NOMO-1 (cell line): Measurements from ENCODE around the gene SFMBT1.
"Not testable (repeated sequence)": the region's sequence is repeated elsewhere in the genome, so short reads cannot be mapped to it uniquely, and the experiment has no call there.

Experiments used
- DNase-seq, 2 experiments: peaks; one replicate each; lab custom pipeline; 2025; ENCODE audit not compliant: unreplicated experiment in 2 of 2; lab: John Stamatoyannopoulos, UW

SFMBT1 gene

DNA sequence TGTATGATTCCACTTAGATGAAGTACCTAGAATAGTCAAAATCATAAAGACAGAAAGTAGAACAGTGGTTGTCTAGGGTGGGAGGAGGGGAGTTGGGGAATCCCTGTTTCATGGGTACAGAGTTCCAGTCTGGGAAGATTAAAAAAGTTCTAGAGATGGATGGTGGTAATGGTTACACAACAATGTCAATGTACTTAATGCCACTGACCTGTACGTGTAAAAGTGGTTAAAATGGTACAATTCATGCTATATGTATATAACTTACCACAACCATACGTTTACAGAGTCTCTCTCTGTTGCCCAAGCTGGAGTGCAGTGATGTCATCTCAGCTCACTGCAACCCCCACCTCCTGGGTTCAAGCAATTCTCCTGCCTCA lies 6.5 kb downstream of the SFMBT1 start:
- no peak for DNase-seq

DNA sequence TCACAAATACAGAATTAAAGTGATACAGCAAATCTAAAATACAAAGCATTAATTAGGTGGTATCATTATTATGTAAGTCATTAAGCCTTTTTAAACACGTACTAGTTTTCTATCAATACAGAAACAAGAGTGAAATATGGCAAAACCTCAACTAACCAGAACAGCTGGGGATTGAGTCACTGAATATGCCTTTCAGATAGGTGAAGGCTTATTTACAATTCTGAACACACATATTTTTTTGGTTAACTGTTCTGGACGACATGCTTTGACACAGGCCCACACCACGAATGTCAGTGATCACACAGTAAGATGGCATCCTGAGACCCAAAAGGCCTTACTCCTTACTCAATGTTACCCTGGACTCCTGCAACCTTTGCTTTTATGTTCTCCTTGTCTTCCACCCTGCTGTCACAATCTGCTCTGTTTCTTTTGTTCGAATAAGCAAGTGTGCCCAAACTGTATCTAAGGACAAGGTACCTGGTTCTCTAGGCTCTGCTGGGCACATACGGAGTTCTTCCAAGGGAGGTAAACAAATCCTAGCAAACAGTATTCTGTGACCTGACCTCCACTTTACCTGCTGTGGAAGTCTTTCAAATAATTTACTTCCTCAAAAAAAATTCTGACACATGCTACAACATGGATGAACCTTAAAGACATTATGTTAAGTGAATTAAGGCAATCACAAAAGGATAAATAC lies 7.0 kb downstream of the SFMBT1 start:
- no peak for DNase-seq

DNA sequence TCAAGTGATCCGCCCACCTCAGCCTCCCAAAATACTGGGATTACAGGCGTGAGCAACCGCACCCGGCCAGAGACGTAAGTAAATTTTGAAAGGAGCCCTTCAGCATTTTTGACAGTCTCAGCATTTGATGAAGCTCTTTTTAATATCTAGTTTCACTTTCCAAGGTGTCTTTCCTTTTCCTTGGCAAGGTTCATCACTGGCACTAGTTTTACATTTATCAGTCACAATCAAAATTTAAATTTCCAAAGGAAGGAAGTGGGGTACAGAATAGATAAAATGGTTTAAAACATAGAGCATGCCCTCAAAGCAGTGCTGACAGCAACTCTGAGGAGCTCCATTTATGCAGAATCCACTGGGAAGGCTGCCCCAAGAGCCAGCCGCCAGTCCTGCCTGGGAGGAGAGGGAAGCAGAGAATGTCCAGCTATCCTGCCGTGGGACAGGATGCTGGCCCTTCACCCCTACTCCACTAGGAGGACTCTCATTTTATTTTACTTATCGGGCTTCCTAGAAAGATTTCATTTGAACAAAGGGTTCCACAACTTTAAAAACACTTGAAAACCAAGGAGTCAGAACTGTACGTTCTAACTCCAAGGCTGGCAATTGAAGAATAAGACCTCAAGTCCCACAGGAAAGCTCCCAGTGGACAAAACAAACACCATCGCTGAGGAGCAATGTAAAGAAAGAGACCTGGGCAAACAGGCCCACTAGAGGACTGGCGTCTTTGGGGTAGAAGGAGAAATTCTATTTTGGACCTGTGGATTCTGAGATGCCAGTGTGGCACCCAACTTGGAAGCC lies 9.9 kb downstream of the SFMBT1 start:
- no peak for DNase-seq

DNA sequence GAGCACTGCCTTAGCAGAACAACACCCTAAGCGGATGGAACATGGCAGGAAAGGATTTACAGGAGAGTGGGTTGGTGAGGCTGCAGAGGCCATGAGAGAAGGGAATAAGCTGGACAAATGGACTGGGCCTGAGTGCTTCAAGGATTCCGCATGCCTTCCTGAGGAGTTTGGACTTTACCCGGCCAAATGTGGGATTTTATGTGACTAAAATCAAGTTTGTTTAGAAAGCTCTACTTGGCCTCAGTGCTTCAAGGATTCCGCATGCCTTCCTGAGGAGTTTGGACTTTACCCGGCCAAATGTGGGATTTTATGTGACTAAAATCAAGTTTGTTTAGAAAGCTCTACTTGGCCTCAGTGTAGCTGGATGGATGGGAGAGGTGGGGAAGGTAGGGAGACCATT lies 10.9 kb downstream of the SFMBT1 start:
- DNase-seq = not testable (repeated sequence)

DNA sequence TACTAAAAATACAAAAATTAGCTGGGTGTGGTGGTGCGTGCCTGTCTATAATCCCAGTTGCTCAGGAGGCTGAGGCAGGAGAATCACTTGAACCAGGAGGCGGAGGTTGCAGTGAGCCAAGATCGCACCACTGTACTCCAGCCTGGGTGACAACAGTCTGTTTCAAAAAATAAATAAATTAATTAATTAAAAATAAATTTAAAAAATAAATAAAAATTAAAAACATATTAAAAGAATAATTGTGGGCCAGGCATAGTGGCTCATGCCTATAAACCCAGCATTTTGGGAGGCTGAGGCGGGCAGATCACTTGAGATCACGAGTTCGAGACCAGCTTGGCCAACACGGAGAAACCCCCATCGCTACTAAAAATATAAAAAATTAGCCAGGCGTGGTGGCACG lies 11.5 kb downstream of the SFMBT1 start:
- not testable (repeated sequence) for DNase-seq

DNA sequence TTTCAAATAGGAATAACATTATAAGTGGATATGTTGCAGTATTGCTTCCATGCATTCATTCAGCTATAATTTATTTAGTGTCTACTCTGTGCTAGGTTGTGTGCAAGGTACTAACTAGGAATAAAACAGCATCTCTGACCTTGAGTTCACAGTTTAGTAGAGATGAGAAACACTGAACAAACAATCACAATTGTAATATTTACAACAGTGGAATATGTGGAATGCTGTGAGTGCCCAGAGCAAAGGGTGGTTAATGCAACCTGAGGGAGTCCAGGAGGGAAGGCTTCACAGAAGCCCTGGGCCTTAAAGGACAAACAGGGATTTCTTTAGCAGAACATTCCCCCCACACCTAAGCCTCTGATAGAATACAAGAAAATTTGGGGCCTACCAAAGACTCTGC lies 13.3 kb downstream of the SFMBT1 start:
- no peak for DNase-seq

DNA sequence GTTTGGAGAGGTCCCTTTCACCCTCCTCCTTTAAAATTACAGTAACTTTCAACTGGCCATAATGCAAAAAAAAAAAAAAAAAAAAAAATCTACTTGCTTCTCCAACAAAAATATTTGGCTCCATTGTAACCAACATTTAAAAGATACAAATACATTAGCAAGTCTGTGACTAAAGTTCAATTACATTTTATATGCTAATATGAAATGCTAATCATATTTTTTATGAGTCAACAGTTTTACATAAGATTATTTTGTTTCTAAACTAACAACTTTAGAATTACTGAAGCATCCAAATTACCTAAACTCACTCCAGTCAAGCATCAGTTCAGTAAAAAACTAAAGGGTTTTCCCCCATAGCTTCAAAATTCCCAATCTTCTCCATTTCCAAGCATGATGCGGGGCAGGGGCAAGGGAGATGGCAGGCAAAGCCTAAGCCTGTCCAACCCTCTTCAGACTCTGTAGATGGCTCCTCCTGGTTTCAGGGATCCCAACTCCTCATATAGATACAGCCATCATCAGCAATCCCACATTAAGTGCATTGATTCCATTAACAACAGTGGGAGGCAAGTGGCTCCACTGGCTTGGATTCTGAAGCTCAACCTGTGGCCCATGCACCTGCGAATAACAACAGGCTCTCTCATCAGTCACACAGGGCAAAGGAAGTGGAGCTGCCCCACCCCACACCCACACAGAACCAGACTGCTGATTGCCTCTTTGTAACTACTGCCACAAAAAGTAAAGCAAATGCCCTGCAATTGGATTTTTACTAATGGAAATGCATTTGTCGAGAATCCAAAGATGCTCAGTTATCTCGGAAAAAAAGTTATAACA lies 15.0 kb downstream of the SFMBT1 start:
- DNase-seq = no peak

DNA sequence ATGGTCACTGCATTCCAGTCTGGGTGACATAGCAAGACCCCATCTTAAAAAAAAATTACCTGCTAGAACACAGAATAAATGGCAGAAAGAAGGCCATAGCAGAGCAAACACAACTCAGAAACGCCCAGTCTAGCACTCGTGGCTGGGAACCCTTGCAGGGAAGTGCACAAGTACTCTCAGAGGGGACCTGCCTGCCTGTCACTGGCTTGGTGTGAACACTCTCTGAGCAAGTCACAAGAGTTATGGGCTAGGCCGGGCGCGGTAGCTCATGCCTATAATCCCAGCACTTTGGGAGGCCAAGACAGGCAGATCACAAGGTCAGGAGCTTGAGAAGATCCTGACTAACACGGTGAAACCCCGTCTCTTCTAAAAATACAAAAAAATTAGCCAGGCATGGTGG lies 17.2 kb downstream of the SFMBT1 start:
- no peak for DNase-seq

DNA sequence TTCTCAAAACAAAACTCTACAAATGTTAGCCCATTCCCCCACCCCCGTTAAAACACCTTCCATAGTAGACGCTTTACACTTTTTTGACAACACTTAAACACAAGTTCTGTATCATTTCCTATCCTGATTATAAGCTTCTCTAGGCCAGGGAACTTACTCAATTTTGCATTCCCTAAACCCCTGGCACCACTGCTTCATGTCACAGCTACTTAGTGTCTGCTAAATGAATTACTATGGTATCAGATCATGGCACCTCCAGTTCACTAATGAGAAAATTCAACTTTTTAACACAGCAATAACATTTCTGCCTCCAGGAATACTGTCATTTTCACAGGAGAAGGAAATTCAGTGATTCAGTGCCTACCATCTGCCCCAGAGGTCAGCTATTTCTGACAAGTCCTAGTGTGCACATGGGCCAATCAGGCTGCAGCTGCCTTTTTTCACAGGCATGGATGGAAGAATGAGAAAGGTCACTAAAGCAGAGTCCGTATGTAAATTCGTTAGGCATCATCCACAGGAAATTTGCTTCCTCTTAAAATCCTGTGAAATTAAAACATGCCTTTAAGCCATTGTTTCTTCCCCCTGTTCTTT lies 18.5 kb downstream of the SFMBT1 start:
- DNase-seq = no peak

DNA sequence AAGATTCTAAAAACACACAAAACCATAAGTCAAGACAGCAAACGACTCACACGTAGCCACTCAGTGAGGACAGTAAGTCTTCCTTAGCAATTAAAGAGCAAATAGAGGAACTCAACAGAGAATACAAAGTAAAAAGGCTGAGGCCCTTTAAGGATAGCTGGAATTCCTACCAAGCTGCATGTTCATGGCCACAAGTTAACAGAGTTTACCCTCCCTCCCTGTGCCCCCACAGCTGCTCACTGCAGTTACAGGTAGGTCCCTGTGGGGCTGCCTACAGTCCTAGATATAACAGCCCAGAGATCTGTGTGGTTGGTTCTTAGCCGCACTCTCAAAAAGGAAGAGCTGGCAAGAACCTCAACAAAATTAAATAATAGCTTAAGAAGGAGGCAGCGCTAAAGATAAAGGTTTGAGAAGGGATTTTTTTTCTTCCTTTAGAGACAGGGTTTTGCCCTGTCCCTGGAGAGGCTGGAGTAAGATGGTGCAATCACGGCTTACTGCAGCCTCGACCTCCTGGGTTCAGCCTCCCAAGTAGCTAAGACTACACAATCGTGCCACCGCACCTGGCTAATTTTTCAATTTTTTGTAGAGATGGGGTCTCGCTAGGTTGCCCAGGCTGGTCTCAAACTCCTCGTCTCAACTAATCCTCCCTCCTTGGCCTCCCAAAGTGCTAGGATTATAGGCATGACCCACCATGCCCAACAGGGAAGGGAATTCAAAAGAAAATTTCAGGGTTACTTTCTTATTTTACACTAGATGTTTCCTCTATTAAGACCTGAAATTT lies 19.3 kb downstream of the SFMBT1 start:
- DNase-seq = peak in 1 of 2 experiments; percentile 17

DNA sequence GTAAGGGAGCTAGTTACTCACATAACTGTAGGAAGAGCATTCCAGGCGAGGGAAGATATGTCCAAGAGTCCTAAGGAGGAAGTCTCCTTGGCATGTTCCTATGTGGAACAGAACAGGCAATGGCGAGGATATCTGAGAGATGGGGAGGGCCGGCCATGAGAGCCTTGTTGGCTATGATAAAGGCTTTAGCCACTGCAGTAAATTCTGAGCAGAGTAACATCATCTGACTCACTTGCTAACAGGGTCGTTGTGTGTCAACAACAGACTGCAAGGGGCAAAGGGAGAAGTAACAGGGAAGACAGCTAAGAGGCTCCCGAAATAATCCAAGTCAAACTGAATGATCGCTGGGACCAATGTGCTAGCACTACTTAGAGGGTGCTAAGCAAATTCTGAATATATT lies 21.6 kb downstream of the SFMBT1 start:
- no peak for DNase-seq

DNA sequence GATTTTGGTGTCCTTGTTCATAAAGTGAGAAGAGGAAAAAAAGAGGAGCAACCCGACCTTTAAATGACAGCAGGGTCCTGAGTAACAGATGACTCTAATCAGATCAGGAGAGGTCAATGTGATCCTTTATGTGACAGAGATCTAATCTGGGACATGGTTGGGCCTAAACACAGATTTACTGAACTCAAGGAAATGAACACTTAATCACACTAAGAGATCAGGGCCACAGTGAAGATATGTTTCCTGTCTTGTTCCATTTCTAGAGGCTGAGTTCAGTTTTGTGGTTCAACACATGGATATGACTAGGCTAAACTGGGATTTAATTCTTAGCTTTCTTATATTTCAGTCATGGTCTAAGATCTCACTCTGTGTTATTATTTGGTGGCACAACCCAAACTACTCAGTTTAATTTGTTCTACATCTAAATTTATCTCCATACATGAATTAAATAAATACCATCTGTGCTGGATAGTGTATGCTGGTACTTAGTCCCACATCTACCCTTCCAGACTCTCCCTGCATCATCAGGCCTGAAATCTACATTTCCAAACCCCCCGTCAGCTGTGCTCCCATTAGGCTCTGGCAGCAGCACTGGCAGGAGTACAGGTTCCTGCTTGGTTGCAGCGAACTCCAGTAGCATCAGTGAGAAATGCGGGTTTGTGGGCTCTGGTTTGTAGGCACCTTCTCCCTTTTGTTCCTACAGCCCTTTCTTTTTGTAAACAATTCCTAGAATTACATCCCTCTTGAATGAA lies 22.6 kb downstream of the SFMBT1 start:
- DNase-seq = no peak

DNA sequence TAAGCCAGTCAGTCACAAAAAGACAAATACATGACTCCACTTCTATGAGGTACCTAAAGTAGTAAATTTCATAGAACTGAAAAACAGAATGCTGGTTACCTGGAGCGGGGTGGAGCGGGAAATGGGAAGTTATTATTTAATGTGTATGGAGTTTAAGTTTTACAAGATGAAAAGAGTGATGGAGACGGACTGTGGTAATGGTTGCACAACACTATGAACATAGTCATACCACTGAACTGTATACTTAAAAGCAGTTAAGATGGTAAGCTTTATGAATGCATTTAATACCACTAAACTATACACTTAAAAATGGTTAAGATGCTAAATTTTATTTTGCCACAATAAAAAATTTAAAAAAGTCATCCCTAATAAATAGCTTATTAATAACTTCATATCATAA lies 23.2 kb downstream of the SFMBT1 start:
- DNase-seq = peak in 1 of 2 experiments; percentile 24

DNA sequence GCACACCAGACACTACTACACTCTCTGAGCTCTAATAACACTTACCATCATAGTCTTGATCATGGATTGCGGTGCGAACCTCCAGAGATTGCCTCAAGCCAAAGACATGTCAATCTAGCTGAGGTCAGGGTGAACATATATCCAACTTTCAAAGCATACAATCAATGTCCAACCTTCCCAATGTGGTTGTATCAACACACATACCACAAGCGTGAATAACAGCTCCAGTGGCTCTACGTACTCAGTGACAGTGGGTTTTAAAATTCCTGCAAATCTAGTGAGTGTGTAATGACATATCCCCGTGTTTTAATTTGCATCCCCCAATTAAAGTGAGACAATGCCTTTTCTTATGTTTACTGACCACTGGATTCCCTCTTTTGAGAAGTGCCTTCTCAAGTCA lies 29.6 kb downstream of the SFMBT1 start:
- DNase-seq = no peak

DNA sequence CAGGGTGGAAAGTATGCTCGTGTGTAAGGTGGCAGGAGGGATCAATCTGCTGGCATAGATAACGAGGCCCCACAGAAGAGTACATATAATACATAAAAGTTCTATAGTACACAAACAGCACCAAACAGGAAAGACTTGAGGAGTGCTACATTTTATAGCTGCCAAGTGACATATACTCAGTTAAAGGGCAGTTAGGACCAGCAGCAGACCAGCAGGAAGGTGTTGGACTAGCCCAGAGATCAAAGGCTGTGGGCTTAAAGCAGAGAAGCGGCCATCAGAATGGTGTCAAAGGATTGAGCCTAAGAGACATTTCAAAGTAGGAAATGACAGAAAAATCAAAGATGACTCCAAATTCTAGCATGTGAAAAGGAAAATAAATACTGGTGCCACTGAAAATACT lies 34.5 kb downstream of the SFMBT1 start:
- DNase-seq = no peak

DNA sequence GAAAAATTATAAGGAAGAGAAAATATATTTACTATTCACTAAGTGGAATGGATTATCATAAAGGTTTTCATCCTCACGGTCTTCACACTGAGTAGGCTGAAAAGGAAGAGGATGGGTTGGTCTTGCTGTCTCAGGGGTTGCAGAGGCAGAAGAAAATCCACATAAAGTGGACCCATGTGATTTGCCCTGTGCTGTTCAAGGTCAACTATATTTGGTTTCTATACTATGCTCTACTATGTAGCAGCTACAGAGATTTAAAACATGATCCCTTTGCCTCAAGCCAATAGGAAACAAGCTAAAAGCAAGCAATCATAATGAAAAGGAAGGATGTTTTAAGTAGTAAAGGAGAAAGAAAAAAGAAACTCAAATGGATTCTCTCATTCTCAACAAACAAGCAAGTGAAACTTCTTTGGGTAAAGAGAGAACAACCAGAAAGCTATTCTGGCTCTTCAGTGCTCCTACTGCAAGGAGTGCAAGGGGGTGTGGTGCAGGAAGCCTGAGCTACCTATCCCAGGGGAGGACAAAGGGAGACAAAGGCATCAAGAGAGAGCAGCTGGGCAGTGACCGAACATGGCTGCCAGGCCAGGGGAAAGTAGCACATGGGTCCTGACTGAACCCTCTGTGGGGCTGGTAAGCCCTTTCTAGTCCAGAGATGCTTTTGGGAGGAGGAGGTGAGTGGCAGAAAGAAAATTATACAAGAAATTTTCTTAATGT lies 35.9 kb downstream of the SFMBT1 start:
- no peak for DNase-seq

DNA sequence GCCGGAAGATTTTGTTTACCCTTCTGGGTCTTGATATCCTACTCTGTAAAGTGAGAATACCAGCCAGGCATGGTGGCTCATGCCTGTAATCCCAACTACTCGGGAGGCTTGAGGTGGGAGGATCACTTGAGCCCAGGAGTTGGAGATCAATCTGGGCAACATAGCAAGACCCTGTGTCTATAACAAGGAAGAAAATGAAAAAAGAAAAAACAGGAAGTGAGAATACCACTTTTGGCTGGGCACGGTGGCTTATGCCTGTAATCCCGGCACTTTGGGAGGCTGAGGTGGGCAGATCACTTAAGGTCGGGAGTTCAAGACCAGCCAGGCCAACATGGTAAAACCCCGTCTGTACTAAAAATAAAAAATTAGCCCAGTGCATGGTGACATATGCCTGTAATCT lies 36.9 kb downstream of the SFMBT1 start:
- DNase-seq = no peak

DNA sequence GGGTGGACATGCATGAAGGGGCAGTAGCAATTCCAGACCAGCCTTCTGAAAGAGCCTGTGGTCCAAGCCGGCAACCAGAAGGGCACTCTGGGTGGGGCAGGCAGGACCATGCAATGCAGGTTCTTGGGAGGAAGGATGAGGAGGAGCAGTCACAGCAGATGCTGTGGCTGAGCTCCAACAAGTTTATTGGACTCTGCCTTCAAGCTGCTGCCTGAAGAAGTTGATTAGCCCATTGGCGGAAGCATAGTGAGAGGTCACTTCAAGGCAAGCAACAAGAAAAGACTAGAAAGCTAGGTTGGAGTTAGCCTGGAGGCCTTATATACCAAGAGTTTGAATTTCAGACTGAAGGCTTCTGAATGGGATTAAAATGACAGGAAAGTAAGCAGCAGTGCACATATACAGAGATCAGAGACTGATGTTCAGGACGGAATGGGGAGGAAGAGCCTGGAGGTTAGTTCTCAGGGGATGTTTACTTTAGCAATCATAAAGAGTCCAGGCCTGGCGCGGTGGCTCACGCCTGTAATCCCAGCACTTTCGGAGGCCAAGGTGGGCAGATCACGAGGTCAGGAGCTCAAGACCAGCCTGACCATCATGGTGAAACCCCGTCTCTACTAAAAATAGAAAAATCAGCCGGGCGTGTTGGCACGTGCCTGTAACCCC lies 39.9 kb downstream of the SFMBT1 start:
- DNase-seq = no peak

DNA sequence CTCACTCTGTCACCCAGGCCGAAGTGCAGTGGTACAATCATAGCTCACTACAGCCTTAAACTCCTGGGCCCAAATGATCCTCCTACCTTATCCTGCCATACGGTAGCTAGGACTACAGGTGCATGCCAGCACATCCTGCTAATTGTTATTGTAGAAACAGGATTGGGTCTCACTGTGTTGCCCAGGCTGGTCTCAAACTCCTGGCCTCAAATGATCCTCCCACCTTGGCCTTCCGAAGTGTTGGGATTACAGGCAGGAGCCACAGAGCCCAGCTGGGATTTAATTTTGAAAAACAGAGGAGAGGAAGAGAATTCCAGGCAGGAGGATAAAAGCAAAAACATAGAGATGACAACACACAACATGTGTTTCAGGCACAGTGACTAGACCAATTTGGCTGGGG lies 40.5 kb downstream of the SFMBT1 start:
- no peak for DNase-seq
